HG02759 (cell line): ENCODE measurements around the gene C12orf57.

ENCODE experiments used
- ATAC-seq: cut with Tn5 transposase; IDR thresholded peaks from one replicate; pipeline ENCODE4 v1.9.1; 2021; ENCODE audit warnings: mild to moderate bottlenecking, moderate library complexity; ENCODE audit not compliant: unreplicated experiment

C12orf57 gene

GRCh38 chr12:6952121-6952862 is 8.5 kb downstream of the C12orf57 start:
- no peak for ATAC-seq

- no peak for ATAC-seq
Observed at GRCh38 chr12:6952863-6953441, 9.1 kb downstream of the C12orf57 start.

- peak; percentile 45 for ATAC-seq
Observed at GRCh38 chr12:6953442-6954315, 9.9 kb downstream of the C12orf57 start.

GRCh38 chr12:6954316-6955107 is 10.7 kb downstream of the C12orf57 start:
- no peak for ATAC-seq

GRCh38 chr12:6955108-6956020 is 11.5 kb downstream of the C12orf57 start:
- no peak for ATAC-seq

- ATAC-seq = no peak
Observed at GRCh38 chr12:6956021-6956727, 12.4 kb downstream of the C12orf57 start.

GRCh38 chr12:6957151-6957701 is 13.4 kb downstream of the C12orf57 start:
- no peak for ATAC-seq

GRCh38 chr12:6957741-6958608 is 14.2 kb downstream of the C12orf57 start:
- ATAC-seq = no peak

- no peak for ATAC-seq
Observed at GRCh38 chr12:6958609-6959057, 14.8 kb downstream of the C12orf57 start.

GRCh38 chr12:6959058-6959804 is 15.4 kb downstream of the C12orf57 start:
- ATAC-seq = peak; percentile 58

- ATAC-seq = no peak
Observed at GRCh38 chr12:6959805-6960592, 16.2 kb downstream of the C12orf57 start.

- ATAC-seq = no peak
Observed at GRCh38 chr12:6960593-6961277, 16.9 kb downstream of the C12orf57 start.

- no peak for ATAC-seq
Observed at GRCh38 chr12:6961278-6961694, 17.5 kb downstream of the C12orf57 start.

- no peak for ATAC-seq
Observed at GRCh38 chr12:6961695-6962284, 18.0 kb downstream of the C12orf57 start.

- ATAC-seq = no peak
Observed at GRCh38 chr12:6962285-6963015, 18.6 kb downstream of the C12orf57 start.
